Panc1 (cell line): ENCODE results near the gene EHHADH.

ENCODE experiments used
- CTCF ChIP-seq: fragments of 450-650 bp; IDR thresholded peaks from 2 replicates; pipeline ENCODE4 v1.5.1; 2017; ENCODE audit warnings: mild to moderate bottlenecking
- POLR2AphosphoS5 ChIP-seq: IDR thresholded peaks from 2 replicates; pipeline ENCODE4 v1.6.1; 2012; ENCODE audit warnings: mild to moderate bottlenecking, low read depth, low read length, moderate library complexity
- REST ChIP-seq, 2 experiments: IDR thresholded peaks; 2 replicates each; pipeline ENCODE4 v1.6.1; 2011 to 2012; ENCODE audit warnings: low read depth in 2 of 2, control low read depth in 1 of 2, low read length in 1 of 2, mild to moderate bottlenecking in 1 of 2, moderate library complexity in 1 of 2; ENCODE audit not compliant: insufficient read depth in 1 of 2
- SIN3A ChIP-seq: IDR thresholded peaks from 2 replicates; pipeline ENCODE4 v1.6.1; 2012; ENCODE audit warnings: low read depth, mild to moderate bottlenecking, low read length, moderate library complexity, borderline replicate concordance; ENCODE audit not compliant: insufficient read depth
- TCF7L2 ChIP-seq: IDR thresholded peaks from 2 replicates; pipeline ENCODE4 v1.6.1; 2011; ENCODE audit warnings: mild to moderate bottlenecking, low read depth, low read length, inconsistent platforms

- no peak for TF ChIP-seq CTCF
- TF ChIP-seq POLR2AphosphoS5: no peak
- TF ChIP-seq REST (IDR thresholded peaks at IDR 0.05; ENCODE audit: insufficient read depth in 1 of 2, low read depth in 2 of 2, low read length in 1 of 2): no peak
- TF ChIP-seq TCF7L2: no peak
- no peak for TF ChIP-seq SIN3A
Measured at GRCh38 chr3:185276415-185276814, 22.6 kb upstream of the EHHADH start.
